ENCODE measurements around the gene CCDC91. TPM values are rescaled to one million over a fixed set of nuclear protein-coding genes. Genes with fewer than 3 reads are reported as not detected.

Gene CCDC91
- polyA plus RNA-seq, 3 donors: 6.3 to 18.1 (median 15.6) TPM

DNA sequence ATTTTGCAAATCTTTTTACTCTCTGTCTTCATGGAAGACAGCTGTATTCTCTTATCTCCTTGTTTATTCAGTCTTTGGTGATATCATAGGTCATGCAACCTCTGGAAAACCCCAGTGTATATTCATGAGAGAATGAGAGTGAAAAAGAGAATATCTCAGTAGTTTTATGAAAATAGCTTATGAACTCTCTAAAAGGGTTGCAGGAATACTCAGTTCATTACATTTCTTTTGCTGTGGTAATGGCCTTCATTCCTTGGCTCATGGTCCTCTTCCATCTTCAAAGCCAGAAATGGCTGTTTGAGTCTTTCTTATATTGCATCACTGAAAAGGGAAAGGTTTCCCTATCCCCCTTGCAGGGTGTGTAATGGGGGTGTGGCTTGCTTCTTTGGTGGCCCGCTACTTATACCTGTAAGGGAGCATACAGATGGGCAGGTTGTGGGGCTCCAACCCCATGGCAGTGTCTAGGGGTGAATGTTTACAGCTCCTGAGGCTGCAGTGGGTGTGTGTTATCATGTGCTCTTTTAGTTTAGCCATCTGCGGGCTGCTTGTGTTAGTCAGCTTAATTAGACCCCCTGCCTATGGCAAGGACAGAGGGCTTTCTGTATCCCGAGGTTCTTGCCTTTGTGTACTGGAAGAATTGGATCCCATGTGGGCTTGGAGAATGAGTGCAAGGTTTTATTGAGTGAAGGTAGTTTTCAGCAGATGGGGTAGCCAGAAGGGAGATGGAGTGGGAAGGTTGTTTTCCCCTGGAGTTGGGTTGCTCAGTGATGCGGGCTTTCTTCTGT lies 150.2 kb downstream of the CCDC91 start:
- Histone ChIP-seq H3K4me1 (ENCODE audit: control insufficient read depth in 1 of 2, insufficient read depth in 2 of 2, low read length in 2 of 2) (no peaks in the 10 kb centered on the region), H3K36me3 (replicated peaks in 1 of 2; ENCODE audit: control insufficient read depth in 1 of 2, insufficient read depth in 2 of 2, low read length in 2 of 2) (no peaks in the 10 kb centered on the region), H3K9ac (ENCODE audit: insufficient read depth, low read length, poor library complexity, severe bottlenecking) (no peak overlapping the region), H2AFZ (ENCODE audit: insufficient read depth, low read depth, low read length, poor library complexity, severe bottlenecking) (no peak overlapping the region), H3K4me3 (replicated peaks in 1 of 3; ENCODE audit: low read depth in 2 of 3, low read length in 3 of 3) (no peak overlapping the region), H4K20me1 (ENCODE audit: insufficient read depth, low read length) (no peaks in the 10 kb centered on the region), H3K27ac (ENCODE audit: low read depth in 1 of 2, low read length in 2 of 2) (no peak overlapping the region), H3K9me3 (replicated peaks in 1 of 2; ENCODE audit: control insufficient read depth in 1 of 2, insufficient read depth in 1 of 2, low read length in 2 of 2) (no peaks in the 10 kb centered on the region), H3K4me2 (replicated peaks; ENCODE audit: extremely low read depth, low read length, poor library complexity, severe bottlenecking) (no peak overlapping the region), H3K79me2 (ENCODE audit: insufficient read depth, low read length) (no peaks in the 10 kb centered on the region), H3K27me3 (ENCODE audit: control insufficient read depth in 2 of 2, insufficient read depth in 2 of 2, low read length in 2 of 2) (no peaks in the 10 kb centered on the region)
- intact Hi-C loops (cut with micrococcal nuclease): no loop called here
- peaks cover 0 to 2% (median 0%) of the 10 kb centered on the region in 7 donors for H3K9me3 Mint-ChIP-seq
- H3K27ac Mint-ChIP-seq: no peak overlapping the region
- no peak for DNase-seq
- TF ChIP-seq, protein P1, sequence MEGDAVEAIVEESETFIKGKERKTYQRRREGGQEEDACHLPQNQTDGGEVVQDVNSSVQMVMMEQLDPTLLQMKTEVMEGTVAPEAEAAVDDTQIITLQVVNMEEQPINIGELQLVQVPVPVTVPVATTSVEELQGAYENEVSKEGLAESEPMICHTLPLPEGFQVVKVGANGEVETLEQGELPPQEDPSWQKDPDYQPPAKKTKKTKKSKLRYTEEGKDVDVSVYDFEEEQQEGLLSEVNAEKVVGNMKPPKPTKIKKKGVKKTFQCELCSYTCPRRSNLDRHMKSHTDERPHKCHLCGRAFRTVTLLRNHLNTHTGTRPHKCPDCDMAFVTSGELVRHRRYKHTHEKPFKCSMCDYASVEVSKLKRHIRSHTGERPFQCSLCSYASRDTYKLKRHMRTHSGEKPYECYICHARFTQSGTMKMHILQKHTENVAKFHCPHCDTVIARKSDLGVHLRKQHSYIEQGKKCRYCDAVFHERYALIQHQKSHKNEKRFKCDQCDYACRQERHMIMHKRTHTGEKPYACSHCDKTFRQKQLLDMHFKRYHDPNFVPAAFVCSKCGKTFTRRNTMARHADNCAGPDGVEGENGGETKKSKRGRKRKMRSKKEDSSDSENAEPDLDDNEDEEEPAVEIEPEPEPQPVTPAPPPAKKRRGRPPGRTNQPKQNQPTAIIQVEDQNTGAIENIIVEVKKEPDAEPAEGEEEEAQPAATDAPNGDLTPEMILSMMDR (IDR thresholded peaks at IDR 0.05): no peak
- peaks cover 1% of the 10 kb centered on the region for H3K4me1 Mint-ChIP-seq
- H3K27me3 Mint-ChIP-seq (ENCODE audit: low read depth in 3 of 3): no peaks in the 10 kb centered on the region
- H3K36me3 Mint-ChIP-seq: peaks cover 5 to 11% of the 10 kb centered on the region in 2 donors
- no peak overlapping the region for H3K4me3 Mint-ChIP-seq
- 71% methylated on average over 2 of the region's 4 CpGs for WGBS (ENCODE audit: insufficient coverage)

DNA sequence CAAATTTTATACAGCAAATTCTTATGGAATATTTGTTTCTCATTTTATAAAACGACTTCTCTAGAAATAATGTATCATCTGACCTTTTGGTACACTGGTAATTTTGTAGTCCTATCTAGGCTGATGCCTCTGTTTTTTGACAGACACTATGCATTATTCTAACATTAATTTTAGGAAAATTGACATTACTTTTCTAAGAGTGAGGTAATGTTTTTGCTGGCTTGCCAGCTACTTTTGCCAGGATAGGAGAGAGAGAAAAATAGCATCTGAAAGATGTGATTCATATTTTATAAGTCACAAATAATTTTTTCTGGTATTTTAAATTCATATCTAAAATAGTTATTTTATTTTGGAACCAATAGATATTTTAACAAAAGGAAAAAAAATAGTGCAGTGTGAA lies 153.5 kb downstream of the CCDC91 start:
- no peak overlapping the region for H3K4me2 ChIP-seq (replicated peaks; ENCODE audit: extremely low read depth, low read length, poor library complexity, severe bottlenecking)
- Mint-ChIP-seq H3K9me3 (peaks cover 0 to 9% (median 3%) of the 10 kb centered on the region in 7 donors), H3K27me3 (ENCODE audit: low read depth in 3 of 3) (peaks cover 0 to 2% (median 1%) of the 10 kb centered on the region in 3 donors), H3K4me1 (peaks cover 1% of the 10 kb centered on the region), H3K4me3 (no peak overlapping the region), H3K27ac (no peak overlapping the region), H3K36me3 (peaks cover 11 to 12% of the 10 kb centered on the region in 2 donors)
- H4K20me1 ChIP-seq (ENCODE audit: insufficient read depth, low read length): no peaks in the 10 kb centered on the region
- H3K9me3 ChIP-seq (replicated peaks in 1 of 2; ENCODE audit: control insufficient read depth in 1 of 2, insufficient read depth in 1 of 2, low read length in 2 of 2): no peaks in the 10 kb centered on the region
- DNase-seq: no peak
- no peaks in the 10 kb centered on the region for H3K36me3 ChIP-seq (replicated peaks in 1 of 2; ENCODE audit: control insufficient read depth in 1 of 2, insufficient read depth in 2 of 2, low read length in 2 of 2)
- no peaks in the 10 kb centered on the region for H3K27me3 ChIP-seq (ENCODE audit: control insufficient read depth in 2 of 2, insufficient read depth in 2 of 2, low read length in 2 of 2)
- no peak overlapping the region for H3K9ac ChIP-seq (ENCODE audit: insufficient read depth, low read length, poor library complexity, severe bottlenecking)
- WGBS (ENCODE audit: insufficient coverage): no CpG with 5 or more reads among the region's 1 CpG
- TF ChIP-seq, protein P1 (IDR thresholded peaks at IDR 0.05): no peak
- no peaks in the 10 kb centered on the region for H3K4me1 ChIP-seq (ENCODE audit: control insufficient read depth in 1 of 2, insufficient read depth in 2 of 2, low read length in 2 of 2)
- no peak overlapping the region for H3K27ac ChIP-seq (ENCODE audit: low read depth in 1 of 2, low read length in 2 of 2)
- H2AFZ ChIP-seq (ENCODE audit: insufficient read depth, low read depth, low read length, poor library complexity, severe bottlenecking): no peak overlapping the region
- intact Hi-C loops (cut with micrococcal nuclease): no loop called here
- no peaks in the 10 kb centered on the region for H3K79me2 ChIP-seq (ENCODE audit: insufficient read depth, low read length)
- no peak overlapping the region for H3K4me3 ChIP-seq (replicated peaks in 1 of 3; ENCODE audit: low read depth in 2 of 3, low read length in 3 of 3)

All from CD14-positive monocyte (primary cell).